ENCODE results near the gene HPN. TPM values are rescaled to one million over a fixed set of nuclear protein-coding genes. Genes with fewer than 3 reads are reported as not detected.

The HPN gene
- total RNA-seq, 1 donor from 2014 or later = 36.4 TPM

DNA sequence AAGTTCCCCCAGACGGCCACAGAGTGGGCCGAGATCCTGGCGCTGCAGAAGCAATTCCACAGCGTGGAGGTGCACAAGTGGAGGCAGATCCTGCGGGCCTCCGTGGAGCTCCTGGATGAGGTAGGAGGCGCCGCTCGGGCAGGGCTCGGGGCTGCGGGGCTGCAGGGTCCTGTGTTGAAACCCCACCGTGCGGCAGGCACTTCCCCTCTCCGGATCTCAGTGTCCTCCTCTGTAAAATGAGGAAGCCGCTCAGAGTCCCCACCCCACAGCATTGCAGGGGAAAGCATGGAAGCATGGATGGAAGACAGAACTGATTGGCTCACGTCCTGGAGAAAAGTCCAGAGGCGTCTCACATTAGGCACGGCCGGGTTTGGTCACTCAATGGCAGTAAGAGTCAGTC, 18.1 kb upstream of the HPN start:
- H3K27me3 ChIP-seq = no peaks in the 10 kb centered on the region
- H3K27ac ChIP-seq = no peak overlapping the region
- TF ChIP-seq CTCF (IDR thresholded peaks at IDR 0.05) = no peak
- H3K36me3 ChIP-seq = peaks cover 95% of the 10 kb centered on the region
- intact Hi-C loops (cut with DNase I) = no loop called here
- peak; percentile 15 for ATAC-seq
- DNase-seq = no peak
- no peaks in the 10 kb centered on the region for H3K9me3 ChIP-seq
- no peak overlapping the region for H3K4me3 ChIP-seq
- H3K4me1 ChIP-seq = no peaks in the 10 kb centered on the region

DNA sequence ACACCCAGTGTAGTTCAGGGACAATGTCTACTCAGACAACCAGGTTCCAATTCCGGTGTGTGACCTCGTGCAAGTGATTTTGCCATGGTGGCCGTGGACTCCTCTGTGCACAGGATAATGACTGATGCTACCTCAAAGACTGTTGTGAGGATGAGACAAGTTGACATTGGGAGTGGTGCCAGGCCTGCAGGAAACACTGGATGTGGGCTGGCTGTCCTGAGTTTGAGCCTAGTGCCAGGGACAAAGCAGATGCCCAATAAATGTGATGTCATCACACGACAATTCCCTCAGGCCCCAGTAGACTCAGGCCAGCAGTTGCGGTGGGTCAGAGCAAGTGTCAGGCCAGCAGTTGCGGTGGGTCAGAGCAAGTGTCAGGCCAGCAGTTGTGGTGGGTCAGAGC, 17.4 kb upstream of the HPN start:
- no peak for TF ChIP-seq CTCF (IDR thresholded peaks at IDR 0.05)
- H3K4me3 ChIP-seq = no peak overlapping the region
- peaks cover 89% of the 10 kb centered on the region for H3K36me3 ChIP-seq
- H3K9me3 ChIP-seq = no peaks in the 10 kb centered on the region
- no peaks in the 10 kb centered on the region for H3K4me1 ChIP-seq
- no peak for ATAC-seq
- no peak for DNase-seq
- no peak overlapping the region for H3K27ac ChIP-seq
- no peaks in the 10 kb centered on the region for H3K27me3 ChIP-seq
- intact Hi-C loops (cut with DNase I) = no loop called here

GRCh38 chr19:35025969-35026368, 15.6 kb upstream of the HPN start:
- H3K4me1 ChIP-seq = peaks cover 6% of the 10 kb centered on the region
- DNase-seq (no peak), ATAC-seq (no peak)
- H3K36me3 ChIP-seq = peaks cover 70% of the 10 kb centered on the region
- H3K27ac ChIP-seq = no peak overlapping the region
- no peak overlapping the region for H3K4me3 ChIP-seq
- intact Hi-C loops (cut with DNase I) = no loop called here
- H3K9me3 ChIP-seq = no peaks in the 10 kb centered on the region
- no peaks in the 10 kb centered on the region for H3K27me3 ChIP-seq
- TF ChIP-seq CTCF (IDR thresholded peaks at IDR 0.05) = no peak

DNA sequence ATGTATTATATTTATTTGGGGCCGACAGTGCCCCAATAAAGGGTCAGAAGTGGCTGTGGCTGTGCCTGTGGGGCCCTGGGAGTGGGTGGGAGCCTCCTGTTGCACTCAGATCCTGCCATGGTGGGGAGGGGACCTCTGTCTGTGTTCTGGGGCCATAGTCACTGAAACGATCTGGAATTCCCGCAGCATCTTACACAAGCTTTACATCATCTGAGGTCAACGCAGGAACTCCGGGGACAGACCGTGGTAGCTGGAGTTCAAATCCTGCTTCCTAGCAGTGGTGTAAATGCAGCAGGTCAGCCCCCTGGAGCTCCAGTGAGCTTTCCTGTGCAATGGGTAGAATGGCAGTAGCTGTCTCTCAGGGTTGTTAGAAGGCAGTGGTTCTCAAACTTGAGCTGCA, 15.1 kb upstream of the HPN start:
- no peak overlapping the region for H3K27ac ChIP-seq
- H3K9me3 ChIP-seq = no peaks in the 10 kb centered on the region
- DNase-seq = no peak
- H3K36me3 ChIP-seq = peaks cover 65% of the 10 kb centered on the region
- H3K4me1 ChIP-seq = peaks cover 6% of the 10 kb centered on the region
- no peak overlapping the region for H3K4me3 ChIP-seq
- no peaks in the 10 kb centered on the region for H3K27me3 ChIP-seq
- intact Hi-C loops (cut with DNase I) = no loop called here
- TF ChIP-seq CTCF (IDR thresholded peaks at IDR 0.05) = no peak
- ATAC-seq = no peak

- no peaks in the 10 kb centered on the region for H3K9me3 ChIP-seq
- TF ChIP-seq CTCF (IDR thresholded peaks at IDR 0.05) = no peak
- H3K36me3 ChIP-seq = peaks cover 59% of the 10 kb centered on the region
- no peak for ATAC-seq
- H3K4me3 ChIP-seq = no peak overlapping the region
- H3K27me3 ChIP-seq = no peaks in the 10 kb centered on the region
- no peak for DNase-seq
- peaks cover 6% of the 10 kb centered on the region for H3K4me1 ChIP-seq
- H3K27ac ChIP-seq = no peak overlapping the region
- intact Hi-C loops (cut with DNase I) = no loop called here
These were observed 14.5 kb upstream of the HPN start for GRCh38 chr19:35027009-35027408.
